ENCODE results near the gene MYBPC2. TPM values are rescaled to one million over a fixed set of nuclear protein-coding genes. Genes with fewer than 3 reads are reported as not detected.

The MYBPC2 gene
- total RNA-seq, 1 donor from 2014 or later, result not detected

GRCh38 chr19:50418176-50419021 is 14.3 kb upstream of the MYBPC2 start, which contains the start of gene SPIB:
Gene SPIB (plus strand): TSS chr19:50418938. CDS start chr19:50418963, 25 bp downstream.
- no peak for TF ChIP-seq CTCF (IDR thresholded peaks at IDR 0.05; ENCODE audit: insufficient read depth, low read length, severe bottlenecking)
- FAIRE-seq (no peak), DNase-seq (ENCODE audit: low read depth) (no peak)
- Histone ChIP-seq H3K4me3 (ENCODE audit: low read depth, low read length) (no peak within 1 kb of the TSS), H3K36me3 (ENCODE audit: control insufficient read depth, insufficient read depth, low read length) (no peaks in the 10 kb centered on the region), H3K27me3 (ENCODE audit: control insufficient read depth, insufficient read depth, low read length) (peaks cover 3% of the 10 kb centered on the region)

- Histone ChIP-seq H3K27me3 (ENCODE audit: control insufficient read depth, insufficient read depth, low read length) (peaks cover 3% of the 10 kb centered on the region), H3K36me3 (ENCODE audit: control insufficient read depth, insufficient read depth, low read length) (no peaks in the 10 kb centered on the region), H3K4me3 (ENCODE audit: low read depth, low read length) (no peak overlapping the region)
- TF ChIP-seq CTCF (IDR thresholded peaks at IDR 0.05; ENCODE audit: insufficient read depth, low read length, severe bottlenecking), result no peak
- FAIRE-seq (no peak), DNase-seq (ENCODE audit: low read depth) (no peak)
Measured at GRCh38 chr19:50419022-50419579, 13.6 kb upstream of the MYBPC2 start.

GRCh38 chr19:50419580-50420035 is 13.1 kb upstream of the MYBPC2 start:
- Histone ChIP-seq H3K27me3 (ENCODE audit: control insufficient read depth, insufficient read depth, low read length) (peaks cover 3% of the 10 kb centered on the region), H3K36me3 (ENCODE audit: control insufficient read depth, insufficient read depth, low read length) (no peaks in the 10 kb centered on the region), H3K4me3 (ENCODE audit: low read depth, low read length) (no peak overlapping the region)
- DNase-seq (ENCODE audit: low read depth) (no peak), FAIRE-seq (no peak)
- TF ChIP-seq CTCF (IDR thresholded peaks at IDR 0.05; ENCODE audit: insufficient read depth, low read length, severe bottlenecking), result no peak

GRCh38 chr19:50420127-50420526 is 12.6 kb upstream of the MYBPC2 start:
- H3K27me3 ChIP-seq (ENCODE audit: control insufficient read depth, insufficient read depth, low read length), result peaks cover 3% of the 10 kb centered on the region
- DNase-seq (ENCODE audit: low read depth) (no peak), FAIRE-seq (no peak)
- H3K4me3 ChIP-seq (ENCODE audit: low read depth, low read length), result no peak overlapping the region
- H3K36me3 ChIP-seq (ENCODE audit: control insufficient read depth, insufficient read depth, low read length), result no peaks in the 10 kb centered on the region
- no peak for TF ChIP-seq CTCF (IDR thresholded peaks at IDR 0.05; ENCODE audit: insufficient read depth, low read length, severe bottlenecking)

GRCh38 chr19:50420808-50421207 is 11.9 kb upstream of the MYBPC2 start:
- DNase-seq (ENCODE audit: low read depth) (no peak), FAIRE-seq (no peak)
- Histone ChIP-seq H3K36me3 (ENCODE audit: control insufficient read depth, insufficient read depth, low read length) (no peaks in the 10 kb centered on the region), H3K4me3 (ENCODE audit: low read depth, low read length) (no peak overlapping the region), H3K27me3 (ENCODE audit: control insufficient read depth, insufficient read depth, low read length) (peaks cover 3% of the 10 kb centered on the region)
- no peak for TF ChIP-seq CTCF (IDR thresholded peaks at IDR 0.05; ENCODE audit: insufficient read depth, low read length, severe bottlenecking)

All from bronchial epithelial cell (primary cell).